Neural cell (in vitro differentiated cells): ENCODE data around the gene DISP3. TPM values are rescaled to one million over a fixed set of nuclear protein-coding genes. Genes with fewer than 3 reads are reported as not detected.

Source experiments
- H2AFZ ChIP-seq: fragments of 200-600, 300-800 bp; sonication (generic), shearing (Covaris generic); 2 replicates; pipeline ENCODE4 v1.6.0; 2014; ENCODE audit warnings: low read depth, mild to moderate bottlenecking, antibody characterized with exemption, low read length, moderate library complexity
- H3F3A ChIP-seq: fragments of 200-600 bp; shearing (Covaris generic); 2 replicates; pipeline ENCODE4 v1.6.1; 2016; ENCODE audit warnings: mild to moderate bottlenecking, moderate library complexity, mixed read lengths, antibody characterized with exemption, low read length; ENCODE audit not compliant: insufficient read depth, poor library complexity, severe bottlenecking
- H3K27ac ChIP-seq: fragments of 200-600, 300-800 bp; sonication (generic), shearing (Covaris generic); 2 replicates; pipeline ENCODE4 v1.5.1; 2014; ENCODE audit warnings: mild to moderate bottlenecking, low read length, moderate library complexity
- H3K27me3 ChIP-seq: fragments of 300-800, 200-600 bp; sonication (generic), shearing (Covaris generic); 2 replicates; pipeline ENCODE4 v1.6.0; 2014; ENCODE audit warnings: mild to moderate bottlenecking, low read depth, low read length, moderate library complexity; ENCODE audit not compliant: insufficient read depth
- H3K36me3 ChIP-seq: fragments of 300-800, 200-600 bp; sonication (generic), shearing (Covaris generic); 2 replicates; pipeline ENCODE4 v1.5.1; 2014; ENCODE audit warnings: mild to moderate bottlenecking, antibody characterized with exemption, low read length, moderate library complexity; ENCODE audit not compliant: insufficient read depth
- H3K4me2 ChIP-seq: fragments of 300-800, 200-600 bp; sonication (generic), shearing (Covaris generic); 2 replicates; pipeline ENCODE4 v1.6.0; 2014; ENCODE audit warnings: mild to moderate bottlenecking, low read length
- H3K4me3 ChIP-seq: fragments of 300-800, 200-600 bp; sonication (generic), shearing (Covaris generic); 2 replicates; pipeline ENCODE4 v1.5.1; 2014; ENCODE audit warnings: mild to moderate bottlenecking, low read length, moderate library complexity
- H3K79me2 ChIP-seq: fragments of 200-600 bp; shearing (Covaris generic); replicated peaks from 2 replicates; pipeline ENCODE4 v1.6.0; 2014; ENCODE audit warnings: mild to moderate bottlenecking, low read length, moderate library complexity; ENCODE audit not compliant: insufficient read depth
- H3K9ac ChIP-seq: fragments of 300-800, 200-600 bp; sonication (generic), shearing (Covaris generic); 2 replicates; pipeline ENCODE4 v1.6.1; 2016; ENCODE audit warnings: mild to moderate bottlenecking, low read length, mixed read lengths
- H3K9me2 ChIP-seq: fragments of 200-600 bp; shearing (Covaris generic); 2 replicates; pipeline ENCODE4 v1.6.1; 2016; ENCODE audit warnings: mild to moderate bottlenecking, low read length, mixed read lengths; ENCODE audit not compliant: insufficient read depth
- H3K9me3 ChIP-seq: fragments of 200-600, 300-800 bp; sonication (generic), shearing (Covaris generic); 2 replicates; pipeline ENCODE4 v1.6.1; 2016; ENCODE audit warnings: mild to moderate bottlenecking, mixed run types, low read length, moderate library complexity, mixed read lengths
- H4K20me1 ChIP-seq: fragments of 200-600 bp; shearing (Covaris generic); 2 replicates; pipeline ENCODE4 v1.6.1; 2016; ENCODE audit warnings: mild to moderate bottlenecking, mixed run types; ENCODE audit not compliant: insufficient read depth
- EP300 ChIP-seq: fragments of 450-650 bp; conservative IDR thresholded peaks from 2 replicates; pipeline ENCODE4 v1.6.1; 2014; ENCODE audit warnings: antibody characterized with exemption, mild to moderate bottlenecking, moderate library complexity; ENCODE audit not compliant: poor library complexity, severe bottlenecking
- EZH2 ChIP-seq: fragments of 200-600, 300-800 bp; shearing (Covaris generic), sonication (generic); IDR thresholded peaks from 2 replicates; pipeline ENCODE4 v1.6.1; 2014; ENCODE audit warnings: antibody characterized with exemption, low read length, borderline replicate concordance, mild to moderate bottlenecking; ENCODE audit not compliant: insufficient read depth, poor library complexity, severe bottlenecking
- MXI1 ChIP-seq: fragments of 450-650 bp; conservative IDR thresholded peaks from 2 replicates; pipeline ENCODE4 v1.6.1; 2014; ENCODE audit warnings: antibody characterized with exemption, mild to moderate bottlenecking; ENCODE audit not compliant: poor library complexity, severe bottlenecking
- POLR2AphosphoS5 ChIP-seq: IDR thresholded peaks from 2 replicates; pipeline ENCODE4 v1.6.1; 2012
- RAD21 ChIP-seq: fragments of 450-650 bp; conservative IDR thresholded peaks from 2 replicates; pipeline ENCODE4 v1.6.1; 2014; ENCODE audit warnings: antibody characterized with exemption, mild to moderate bottlenecking, moderate library complexity
- SMC3 ChIP-seq: fragments of 450-650 bp; conservative IDR thresholded peaks from 2 replicates; pipeline ENCODE4 v1.6.1; 2014; ENCODE audit warnings: antibody characterized with exemption, mild to moderate bottlenecking, moderate library complexity; ENCODE audit not compliant: poor library complexity
- TAF1 ChIP-seq: IDR thresholded peaks from 2 replicates; pipeline ENCODE4 v1.6.1; 2012; ENCODE audit warnings: low read depth
- polyA plus RNA-seq: library from polyadenylated mRNA; depleted of rRNA; stranded (reverse); fragments of >200 nt; gene quantifications from 2 replicates; pipeline ENCODE4 v1.2.3, GENCODE V29; 2014
- TF ChIP-seq, protein P1 (sequence below): fragments of 450-650 bp; IDR thresholded peaks from 2 replicates; pipeline ENCODE4 v1.5.1; 2014; ENCODE audit warnings: antibody characterized with exemption, mild to moderate bottlenecking, moderate library complexity; ENCODE audit not compliant: poor library complexity, severe bottlenecking
- TF ChIP-seq, protein P2 (sequence below): IDR thresholded peaks from 2 replicates; pipeline ENCODE4 v1.6.1; 2012; ENCODE audit warnings: borderline replicate concordance

DISP3 gene
- polyA plus RNA-seq, 1 donor from 2014 or later, result 14.9 TPM

DNA sequence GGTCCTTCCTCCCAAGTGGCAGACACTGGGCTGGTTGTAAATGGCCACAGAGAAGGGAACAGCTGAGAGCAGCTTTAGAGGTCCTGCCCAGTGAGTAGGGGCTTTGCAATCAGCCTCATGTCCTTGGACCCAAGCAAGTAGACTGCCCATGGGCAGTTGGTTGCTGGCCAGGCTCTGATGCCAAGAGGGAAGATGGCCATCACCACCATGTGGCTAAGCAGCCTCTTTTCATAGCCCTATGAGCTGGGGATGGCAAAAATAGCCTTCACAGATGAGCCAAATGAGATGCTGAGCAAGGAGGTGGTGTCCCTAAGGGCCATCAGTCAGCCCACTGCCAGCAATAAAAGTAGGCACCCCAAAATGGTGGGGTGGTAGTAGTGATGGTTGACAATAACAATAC is 3.2 kb downstream of the DISP3 start:
- no peak overlapping the region for H3K27ac ChIP-seq
- no peaks in the 10 kb centered on the region for H3K9me3 ChIP-seq
- H3K9ac ChIP-seq, result no peak overlapping the region
- no peaks in the 10 kb centered on the region for H3K27me3 ChIP-seq
- TF ChIP-seq MXI1, result no peak
- TF ChIP-seq, protein P1, sequence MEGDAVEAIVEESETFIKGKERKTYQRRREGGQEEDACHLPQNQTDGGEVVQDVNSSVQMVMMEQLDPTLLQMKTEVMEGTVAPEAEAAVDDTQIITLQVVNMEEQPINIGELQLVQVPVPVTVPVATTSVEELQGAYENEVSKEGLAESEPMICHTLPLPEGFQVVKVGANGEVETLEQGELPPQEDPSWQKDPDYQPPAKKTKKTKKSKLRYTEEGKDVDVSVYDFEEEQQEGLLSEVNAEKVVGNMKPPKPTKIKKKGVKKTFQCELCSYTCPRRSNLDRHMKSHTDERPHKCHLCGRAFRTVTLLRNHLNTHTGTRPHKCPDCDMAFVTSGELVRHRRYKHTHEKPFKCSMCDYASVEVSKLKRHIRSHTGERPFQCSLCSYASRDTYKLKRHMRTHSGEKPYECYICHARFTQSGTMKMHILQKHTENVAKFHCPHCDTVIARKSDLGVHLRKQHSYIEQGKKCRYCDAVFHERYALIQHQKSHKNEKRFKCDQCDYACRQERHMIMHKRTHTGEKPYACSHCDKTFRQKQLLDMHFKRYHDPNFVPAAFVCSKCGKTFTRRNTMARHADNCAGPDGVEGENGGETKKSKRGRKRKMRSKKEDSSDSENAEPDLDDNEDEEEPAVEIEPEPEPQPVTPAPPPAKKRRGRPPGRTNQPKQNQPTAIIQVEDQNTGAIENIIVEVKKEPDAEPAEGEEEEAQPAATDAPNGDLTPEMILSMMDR, result no peak
- TF ChIP-seq EP300, result no peak
- TF ChIP-seq RAD21, result no peak
- TF ChIP-seq SMC3, result no peak
- TF ChIP-seq EZH2, result no peak
- no peak for TF ChIP-seq TAF1
- TF ChIP-seq, protein P2, sequence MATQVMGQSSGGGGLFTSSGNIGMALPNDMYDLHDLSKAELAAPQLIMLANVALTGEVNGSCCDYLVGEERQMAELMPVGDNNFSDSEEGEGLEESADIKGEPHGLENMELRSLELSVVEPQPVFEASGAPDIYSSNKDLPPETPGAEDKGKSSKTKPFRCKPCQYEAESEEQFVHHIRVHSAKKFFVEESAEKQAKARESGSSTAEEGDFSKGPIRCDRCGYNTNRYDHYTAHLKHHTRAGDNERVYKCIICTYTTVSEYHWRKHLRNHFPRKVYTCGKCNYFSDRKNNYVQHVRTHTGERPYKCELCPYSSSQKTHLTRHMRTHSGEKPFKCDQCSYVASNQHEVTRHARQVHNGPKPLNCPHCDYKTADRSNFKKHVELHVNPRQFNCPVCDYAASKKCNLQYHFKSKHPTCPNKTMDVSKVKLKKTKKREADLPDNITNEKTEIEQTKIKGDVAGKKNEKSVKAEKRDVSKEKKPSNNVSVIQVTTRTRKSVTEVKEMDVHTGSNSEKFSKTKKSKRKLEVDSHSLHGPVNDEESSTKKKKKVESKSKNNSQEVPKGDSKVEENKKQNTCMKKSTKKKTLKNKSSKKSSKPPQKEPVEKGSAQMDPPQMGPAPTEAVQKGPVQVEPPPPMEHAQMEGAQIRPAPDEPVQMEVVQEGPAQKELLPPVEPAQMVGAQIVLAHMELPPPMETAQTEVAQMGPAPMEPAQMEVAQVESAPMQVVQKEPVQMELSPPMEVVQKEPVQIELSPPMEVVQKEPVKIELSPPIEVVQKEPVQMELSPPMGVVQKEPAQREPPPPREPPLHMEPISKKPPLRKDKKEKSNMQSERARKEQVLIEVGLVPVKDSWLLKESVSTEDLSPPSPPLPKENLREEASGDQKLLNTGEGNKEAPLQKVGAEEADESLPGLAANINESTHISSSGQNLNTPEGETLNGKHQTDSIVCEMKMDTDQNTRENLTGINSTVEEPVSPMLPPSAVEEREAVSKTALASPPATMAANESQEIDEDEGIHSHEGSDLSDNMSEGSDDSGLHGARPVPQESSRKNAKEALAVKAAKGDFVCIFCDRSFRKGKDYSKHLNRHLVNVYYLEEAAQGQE, result no peak
- TF ChIP-seq POLR2AphosphoS5, result no peak
- no peak overlapping the region for H2AFZ ChIP-seq
- H3K4me2 ChIP-seq, result no peak overlapping the region
- H3F3A ChIP-seq, result no peaks in the 10 kb centered on the region
- H3K79me2 ChIP-seq, result peaks cover 27% of the 10 kb centered on the region
- peaks cover 4% of the 10 kb centered on the region for H3K36me3 ChIP-seq
- peak overlapping the region; percentile 99 for H3K4me3 ChIP-seq
- no peaks in the 10 kb centered on the region for H3K9me2 ChIP-seq
- H4K20me1 ChIP-seq, result no peaks in the 10 kb centered on the region

GRCh38 chr1:11482701-11483479 is 3.9 kb downstream of the DISP3 start:
- Histone ChIP-seq H3K27me3 (no peaks in the 10 kb centered on the region), H3K9me3 (no peaks in the 10 kb centered on the region), H3K4me2 (no peak overlapping the region), H3F3A (no peaks in the 10 kb centered on the region), H2AFZ (no peak overlapping the region), H3K4me3 (peak overlapping the region; percentile 99), H3K36me3 (peaks cover 4% of the 10 kb centered on the region), H3K27ac (no peak overlapping the region), H3K9me2 (no peaks in the 10 kb centered on the region), H3K9ac (no peak overlapping the region), H4K20me1 (no peaks in the 10 kb centered on the region), H3K79me2 (peaks cover 27% of the 10 kb centered on the region)
- TF ChIP-seq, protein P2, result no peak
- TF ChIP-seq EP300 (no peak), MXI1 (no peak)
